Measurements from ENCODE around the gene PCSK6.

- no peak for TF ChIP-seq POLR2A (IDR thresholded peaks at IDR 0.05)
- TF ChIP-seq, protein P1, sequence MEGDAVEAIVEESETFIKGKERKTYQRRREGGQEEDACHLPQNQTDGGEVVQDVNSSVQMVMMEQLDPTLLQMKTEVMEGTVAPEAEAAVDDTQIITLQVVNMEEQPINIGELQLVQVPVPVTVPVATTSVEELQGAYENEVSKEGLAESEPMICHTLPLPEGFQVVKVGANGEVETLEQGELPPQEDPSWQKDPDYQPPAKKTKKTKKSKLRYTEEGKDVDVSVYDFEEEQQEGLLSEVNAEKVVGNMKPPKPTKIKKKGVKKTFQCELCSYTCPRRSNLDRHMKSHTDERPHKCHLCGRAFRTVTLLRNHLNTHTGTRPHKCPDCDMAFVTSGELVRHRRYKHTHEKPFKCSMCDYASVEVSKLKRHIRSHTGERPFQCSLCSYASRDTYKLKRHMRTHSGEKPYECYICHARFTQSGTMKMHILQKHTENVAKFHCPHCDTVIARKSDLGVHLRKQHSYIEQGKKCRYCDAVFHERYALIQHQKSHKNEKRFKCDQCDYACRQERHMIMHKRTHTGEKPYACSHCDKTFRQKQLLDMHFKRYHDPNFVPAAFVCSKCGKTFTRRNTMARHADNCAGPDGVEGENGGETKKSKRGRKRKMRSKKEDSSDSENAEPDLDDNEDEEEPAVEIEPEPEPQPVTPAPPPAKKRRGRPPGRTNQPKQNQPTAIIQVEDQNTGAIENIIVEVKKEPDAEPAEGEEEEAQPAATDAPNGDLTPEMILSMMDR (IDR thresholded peaks at IDR 0.05): no peak
These were observed 19.8 kb upstream of the PCSK6 start for GRCh38 chr15:101509279-101509678.

All from Peyer's patch (tissue), 4 donors.